Fibroblast of villous mesenchyme (primary cell): Measurements from ENCODE around the gene ROBO3. TPM values are rescaled to one million over a fixed set of nuclear protein-coding genes. Genes with fewer than 3 reads are reported as not detected.

ENCODE experiments used
- DNase-seq: peaks from one replicate; pipeline ENCODE4 v3.0.0-alpha.2; 2010; ENCODE audit warnings: low read depth
- H3K4me3 ChIP-seq: 2 replicates; pipeline ENCODE4 v1.5.1; 2011; ENCODE audit warnings: low read depth, mild to moderate bottlenecking, low read length
- total RNA-seq: library from RNA; depleted of rRNA; stranded (reverse); fragments of >200 nt; gene quantifications from 2 replicates; pipeline ENCODE4 v1.2.3, GENCODE V29; 2012
- TF ChIP-seq, protein P1 (sequence below): IDR thresholded peaks from 2 replicates; pipeline ENCODE4 v1.5.1; 2012; ENCODE audit warnings: low read depth, mild to moderate bottlenecking, low read length; ENCODE audit not compliant: insufficient read depth

Gene ROBO3
- total RNA-seq, 1 donor: 6.5 TPM

DNA sequence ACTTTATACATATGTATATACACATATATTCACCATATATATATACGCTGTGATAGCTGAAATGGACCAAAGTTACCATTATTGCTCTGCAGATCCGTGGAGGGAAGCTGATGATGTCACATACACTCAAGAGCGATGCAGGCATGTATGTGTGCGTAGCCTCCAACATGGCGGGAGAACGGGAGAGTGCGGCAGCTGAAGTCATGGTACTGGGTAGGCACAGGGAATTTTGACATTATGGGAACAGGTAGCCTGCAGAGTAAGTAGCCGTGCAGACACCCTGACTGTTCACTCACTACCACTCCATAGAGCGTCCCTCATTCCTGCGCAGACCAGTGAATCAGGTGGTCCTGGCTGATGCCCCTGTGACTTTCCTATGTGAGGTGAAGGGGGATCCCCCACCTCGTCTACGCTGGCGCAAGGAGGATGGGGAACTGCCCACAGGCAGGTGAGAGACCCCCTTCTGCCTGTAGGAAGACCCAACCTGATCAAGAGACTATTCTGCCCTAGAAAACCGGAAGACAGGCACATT lies 4.7 kb downstream of the ROBO3 start:
- H3K4me3 ChIP-seq: no peak overlapping the region
- no peak for DNase-seq
- TF ChIP-seq, protein P1, sequence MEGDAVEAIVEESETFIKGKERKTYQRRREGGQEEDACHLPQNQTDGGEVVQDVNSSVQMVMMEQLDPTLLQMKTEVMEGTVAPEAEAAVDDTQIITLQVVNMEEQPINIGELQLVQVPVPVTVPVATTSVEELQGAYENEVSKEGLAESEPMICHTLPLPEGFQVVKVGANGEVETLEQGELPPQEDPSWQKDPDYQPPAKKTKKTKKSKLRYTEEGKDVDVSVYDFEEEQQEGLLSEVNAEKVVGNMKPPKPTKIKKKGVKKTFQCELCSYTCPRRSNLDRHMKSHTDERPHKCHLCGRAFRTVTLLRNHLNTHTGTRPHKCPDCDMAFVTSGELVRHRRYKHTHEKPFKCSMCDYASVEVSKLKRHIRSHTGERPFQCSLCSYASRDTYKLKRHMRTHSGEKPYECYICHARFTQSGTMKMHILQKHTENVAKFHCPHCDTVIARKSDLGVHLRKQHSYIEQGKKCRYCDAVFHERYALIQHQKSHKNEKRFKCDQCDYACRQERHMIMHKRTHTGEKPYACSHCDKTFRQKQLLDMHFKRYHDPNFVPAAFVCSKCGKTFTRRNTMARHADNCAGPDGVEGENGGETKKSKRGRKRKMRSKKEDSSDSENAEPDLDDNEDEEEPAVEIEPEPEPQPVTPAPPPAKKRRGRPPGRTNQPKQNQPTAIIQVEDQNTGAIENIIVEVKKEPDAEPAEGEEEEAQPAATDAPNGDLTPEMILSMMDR: no peak

DNA sequence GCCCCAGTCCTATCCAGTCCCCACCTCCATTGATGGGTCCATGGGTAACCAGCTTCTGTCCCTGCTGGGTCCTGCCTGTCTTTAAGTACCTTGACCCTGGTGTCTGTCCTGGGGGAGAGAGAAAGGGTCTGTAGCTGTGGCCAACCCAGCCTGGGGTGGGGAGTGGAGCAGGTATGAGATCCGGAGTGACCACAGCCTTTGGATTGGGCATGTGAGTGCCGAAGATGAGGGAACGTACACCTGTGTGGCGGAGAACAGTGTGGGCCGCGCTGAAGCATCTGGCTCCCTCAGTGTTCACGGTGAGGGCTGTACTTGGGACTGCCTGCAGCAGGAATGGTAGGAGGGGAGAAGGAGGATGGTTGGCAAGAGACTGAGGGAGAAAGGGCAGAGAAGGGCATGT lies 5.2 kb downstream of the ROBO3 start:
- DNase-seq: no peak
- TF ChIP-seq, protein P1: no peak
- no peak overlapping the region for H3K4me3 ChIP-seq

DNA sequence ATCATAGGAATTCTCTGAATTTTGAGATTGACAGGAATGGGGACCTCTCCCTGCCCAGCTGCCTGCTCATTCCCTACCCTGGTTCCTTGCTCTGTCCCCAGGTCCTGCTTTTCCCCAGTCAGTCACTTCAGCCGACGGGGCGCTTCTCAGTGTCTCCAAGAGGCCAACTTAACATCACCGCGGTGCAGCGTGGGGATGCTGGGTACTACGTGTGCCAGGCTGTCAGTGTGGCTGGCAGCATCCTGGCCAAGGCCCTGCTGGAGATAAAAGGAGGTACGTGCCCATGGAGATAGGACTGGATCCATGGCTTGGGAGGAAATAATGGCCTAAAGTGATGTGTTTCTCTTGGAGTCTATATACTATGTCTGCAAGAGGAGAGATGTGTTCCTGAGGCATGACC lies 7.0 kb downstream of the ROBO3 start:
- TF ChIP-seq, protein P1: no peak
- no peak for DNase-seq
- H3K4me3 ChIP-seq: no peak overlapping the region

DNA sequence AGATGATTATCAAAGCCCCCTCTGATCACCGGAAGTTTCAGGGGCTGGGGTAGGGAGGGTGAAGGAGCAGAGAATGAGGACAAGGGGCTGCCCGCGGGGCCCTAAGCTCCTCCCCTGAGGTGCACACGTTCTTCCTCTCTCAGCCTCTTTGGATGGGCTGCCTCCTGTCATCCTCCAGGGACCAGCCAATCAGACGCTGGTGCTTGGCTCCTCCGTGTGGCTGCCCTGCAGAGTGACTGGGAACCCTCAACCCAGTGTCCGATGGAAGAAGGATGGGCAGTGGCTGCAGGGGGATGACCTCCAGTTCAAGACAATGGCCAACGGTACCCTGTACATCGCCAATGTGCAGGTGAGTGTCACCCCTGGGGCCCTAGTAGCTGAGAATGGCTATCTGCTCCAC lies 7.5 kb downstream of the ROBO3 start:
- no peak overlapping the region for H3K4me3 ChIP-seq
- TF ChIP-seq, protein P1: no peak
- no peak for DNase-seq

DNA sequence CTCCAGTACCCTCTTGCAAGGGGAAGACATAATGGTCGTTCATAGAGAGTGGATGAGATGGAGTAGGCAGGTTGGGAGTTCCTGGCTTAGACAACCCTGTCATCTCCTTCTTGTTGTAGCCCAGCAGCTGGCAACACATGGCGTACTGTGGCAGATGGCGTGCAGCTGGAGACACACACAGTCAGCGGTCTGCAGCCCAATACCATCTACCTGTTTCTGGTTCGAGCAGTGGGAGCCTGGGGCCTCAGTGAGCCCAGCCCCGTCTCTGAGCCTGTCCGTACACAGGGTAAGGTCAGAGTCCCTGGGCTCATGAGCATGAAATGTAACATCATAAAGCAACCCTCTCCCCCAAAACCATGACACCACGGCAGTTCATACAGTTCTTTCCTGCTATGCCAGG lies 8.7 kb downstream of the ROBO3 start:
- DNase-seq: no peak
- no peak overlapping the region for H3K4me3 ChIP-seq
- TF ChIP-seq, protein P1: no peak

DNA sequence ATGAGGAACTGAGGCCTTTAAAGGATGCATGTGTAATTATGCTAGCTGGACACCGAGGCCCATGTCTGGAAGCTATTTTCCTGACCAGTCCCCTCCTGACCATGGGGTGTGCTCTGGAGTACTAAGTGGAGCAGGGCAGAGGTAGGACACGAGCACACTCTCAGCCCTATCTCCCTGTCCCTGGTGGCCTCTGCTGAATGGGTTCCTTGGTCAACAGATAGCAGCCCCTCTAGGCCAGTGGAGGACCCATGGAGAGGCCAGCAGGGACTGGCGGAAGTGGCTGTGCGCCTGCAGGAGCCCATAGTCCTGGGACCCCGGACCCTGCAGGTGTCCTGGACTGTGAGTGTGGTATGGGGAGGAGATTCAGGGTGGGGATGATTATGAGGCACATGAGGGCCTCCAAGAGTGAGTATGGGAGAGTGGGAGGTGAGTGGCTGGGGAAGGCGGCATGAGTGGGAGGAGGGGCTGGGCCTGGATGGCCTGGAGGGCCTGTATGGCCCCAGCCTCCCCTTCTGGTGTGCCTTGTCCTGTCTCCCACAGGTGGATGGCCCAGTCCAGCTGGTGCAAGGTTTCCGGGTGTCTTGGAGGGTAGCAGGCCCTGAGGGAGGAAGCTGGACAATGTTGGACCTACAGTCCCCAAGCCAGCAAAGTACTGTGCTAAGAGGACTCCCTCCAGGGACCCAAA lies 9.5 kb downstream of the ROBO3 start:
- TF ChIP-seq, protein P1: no peak
- DNase-seq: no peak
- H3K4me3 ChIP-seq: no peak overlapping the region

DNA sequence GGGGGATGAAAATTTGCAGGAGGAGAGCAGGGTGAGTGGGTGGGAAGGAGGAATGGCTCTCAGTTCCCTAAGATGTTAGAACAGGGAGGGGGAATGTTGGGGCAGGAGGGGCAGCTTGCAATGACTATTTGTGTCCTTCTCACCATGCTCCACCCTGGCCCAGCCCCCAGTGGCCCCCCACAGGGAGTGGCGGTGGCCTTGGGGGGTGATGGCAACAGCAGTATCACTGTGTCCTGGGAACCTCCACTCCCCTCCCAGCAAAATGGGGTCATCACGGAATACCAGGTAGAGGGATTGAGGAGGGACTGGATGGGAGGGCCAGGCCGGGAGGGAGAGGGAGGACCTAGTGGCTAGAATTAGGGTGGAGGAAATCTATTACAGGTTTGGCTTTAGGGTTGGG lies 10.2 kb downstream of the ROBO3 start:
- TF ChIP-seq, protein P1: no peak
- no peak for DNase-seq
- peak overlapping the region; percentile 71 for H3K4me3 ChIP-seq
